GM23248 (cell line): ENCODE data around the gene ACTA2.

Experiments used
- EZH2 ChIP-seq: fragments of 200-600 bp; sonication (generic); IDR thresholded peaks from 2 replicates; pipeline ENCODE4 v1.6.1; 2018; ENCODE audit warnings: antibody characterized with exemption, mild to moderate bottlenecking; ENCODE audit not compliant: insufficient read depth, poor library complexity, severe bottlenecking
- EZH2phosphoT487 ChIP-seq: fragments of 200-600 bp; sonication (generic); IDR thresholded peaks from 2 replicates; pipeline ENCODE4 v1.6.1; 2018; ENCODE audit warnings: antibody characterized with exemption, moderate library complexity, mild to moderate bottlenecking, low read depth; ENCODE audit not compliant: insufficient read depth

- no peak for TF ChIP-seq EZH2
- TF ChIP-seq EZH2phosphoT487, result no peak
Observed at GRCh38 chr10:88980800-88981199, 28.2 kb upstream of the ACTA2 start.
